K562 (cell line): ENCODE measurements around the gene SHC1.

Experiments used
- MAZ ChIP-seq, 2 experiments: fragments of 450-650 bp in 1 of 2; sonication (generic) in 1 of 2; formaldehyde crosslinking; IDR thresholded peaks in 1 of 2; conservative IDR thresholded peaks in 1 of 2; 2 replicates each; pipeline versions ENCODE4 v1.4.0 to v1.5.0; 2020; ENCODE audit warnings: mild to moderate bottlenecking in 1 of 2, missing genetic modification reagents in 1 of 2
- ZNF707 ChIP-seq: fragments of 250-450 bp; sonication (Bioruptor Pico); conservative IDR thresholded peaks from 2 replicates; pipeline ENCODE4 v1.8.0; 2022; ENCODE audit warnings: inconsistent platforms, mild to moderate bottlenecking, moderate library complexity
- ZNF75A ChIP-seq: fragments of 450-650 bp; formaldehyde crosslinking; IDR thresholded peaks from 2 replicates; pipeline ENCODE4 v1.4.0; 2020; ENCODE audit warnings: mild to moderate bottlenecking

DNA sequence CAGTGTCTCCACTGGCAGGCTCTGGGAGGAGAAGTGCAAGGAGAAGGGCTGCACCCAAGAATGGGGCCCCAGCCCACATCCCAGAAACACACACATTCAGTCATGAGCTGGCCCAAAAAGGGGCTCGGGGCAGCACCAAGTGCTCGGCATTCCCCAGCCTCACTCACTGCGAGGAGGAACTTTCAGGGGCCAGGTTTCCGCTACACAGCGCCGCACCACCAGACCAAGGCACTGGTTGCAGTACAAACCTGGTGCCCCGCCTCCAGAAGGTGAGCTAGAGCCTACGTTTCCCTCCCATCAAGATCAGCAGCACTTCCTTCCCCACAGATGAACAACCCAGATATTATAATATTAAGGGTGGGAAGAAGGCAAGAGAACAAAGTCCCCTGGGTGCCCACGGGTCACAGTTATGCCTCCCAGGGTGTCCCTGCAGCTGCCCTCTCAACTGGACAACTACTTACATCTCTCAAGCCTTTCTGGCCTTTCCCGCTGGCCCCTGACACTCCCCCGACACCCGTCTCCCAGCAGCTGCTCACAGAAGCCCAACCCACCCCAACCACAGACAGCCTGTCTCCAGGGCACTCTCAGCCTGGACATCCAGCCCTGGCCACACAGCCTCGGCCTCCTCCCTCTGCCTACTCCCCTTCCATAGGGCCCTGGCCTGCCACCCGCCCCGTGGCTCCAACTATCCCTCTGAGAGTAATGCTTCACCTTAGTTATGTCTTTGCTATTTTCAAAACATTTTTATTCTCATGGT lies 18.5 kb downstream of the SHC1 start:
- no peak for TF ChIP-seq MAZ (CRISPR knock-in tag; conservative IDR thresholded peaks at IDR 0.05 in 1 of 2, IDR thresholded peaks at IDR 0.05 in 1 of 2)
- TF ChIP-seq ZNF707 (CRISPR knock-in tag) = no peak
- TF ChIP-seq ZNF75A (CRISPR knock-in tag) = no peak
